OCI-LY7 (cell line): ENCODE measurements around the gene MRNIP. TPM values are rescaled to one million over a fixed set of nuclear protein-coding genes. Genes with fewer than 3 reads are reported as not detected.

ENCODE experiments used
- Bru-seq: library from RNA; stranded (reverse); fragments of 400-500 nt; gene quantifications from one replicate; lab custom pipeline; 2021; lab: Mats Ljungman, UMichigan
- BruChase-seq, 2 experiments: library from RNA; stranded (reverse); fragments of 400-500 nt; gene quantifications; one replicate each; lab custom pipeline; 2021; lab: Mats Ljungman, UMichigan
- BruUV-seq: library from RNA; stranded (reverse); fragments of 400-500 nt; replicated peaks from 2 replicates; lab custom pipeline; 2021; lab: Mats Ljungman, UMichigan
- CTCF ChIA-PET: fragments of 300-600 bp; sonication (Branson Sonifier 250); formaldehyde crosslinking; loops from one replicate; lab custom pipeline; 2022; ENCODE audit warnings: antibody characterized with exemption; ENCODE audit not compliant: unreplicated experiment; lab: Charles Lee
- POLR2A ChIA-PET: fragments of 300-600 bp; sonication (Branson Sonifier 250); formaldehyde crosslinking; loops from one replicate; lab custom pipeline; 2022; ENCODE audit warnings: antibody characterized with exemption; lab: Charles Lee
- DNase-seq: peaks from one replicate; pipeline ENCODE4 v3.0.0-alpha.2; 2015; ENCODE audit warnings: low spot score
- H2AFZ ChIP-seq: fragments of 200-600 bp; sonication (generic), shearing (Covaris generic); 2 replicates; pipeline ENCODE4 v1.6.1; 2014; ENCODE audit warnings: mild to moderate bottlenecking, antibody characterized with exemption, low read length, moderate library complexity
- H3K27ac ChIP-seq: fragments of 200-600 bp; sonication (generic); 2 replicates; pipeline ENCODE4 v1.5.1; 2014; ENCODE audit warnings: mixed run types, low read depth, mild to moderate bottlenecking, moderate library complexity, low read length, inconsistent platforms; ENCODE audit not compliant: poor library complexity, severe bottlenecking
- H3K36me3 ChIP-seq: fragments of 200-600 bp; sonication (generic); 2 replicates; pipeline ENCODE4 v1.6.1; 2014; ENCODE audit warnings: mild to moderate bottlenecking, antibody characterized with exemption, low read length, moderate library complexity, mixed read lengths; ENCODE audit not compliant: insufficient read depth
- H3K4me1 ChIP-seq: fragments of 200-600 bp; sonication (generic); 2 replicates; pipeline ENCODE4 v1.5.1; 2014; ENCODE audit warnings: mild to moderate bottlenecking, low read length; ENCODE audit not compliant: insufficient read depth, poor library complexity, severe bottlenecking
- H3K4me2 ChIP-seq: fragments of 200-600 bp; sonication (generic); 2 replicates; pipeline ENCODE4 v1.6.1; 2014; ENCODE audit warnings: mild to moderate bottlenecking, low read length
- H3K4me3 ChIP-seq: fragments of 200-600 bp; sonication (generic); 2 replicates; pipeline ENCODE4 v1.5.1; 2014; ENCODE audit warnings: mild to moderate bottlenecking, low read depth, low read length; ENCODE audit not compliant: poor library complexity, severe bottlenecking
- H3K79me2 ChIP-seq: fragments of 200-600 bp; sonication (generic); 2 replicates; pipeline ENCODE4 v1.6.1; 2016; ENCODE audit warnings: low read depth, mild to moderate bottlenecking, low read length, moderate library complexity, mixed read lengths; ENCODE audit not compliant: insufficient read depth
- H3K9me2 ChIP-seq: fragments of 200-600 bp; sonication (generic); 2 replicates; pipeline ENCODE4 v1.6.1; 2016; ENCODE audit warnings: mild to moderate bottlenecking, low read length, mixed read lengths; ENCODE audit not compliant: insufficient read depth
- H3K9me3 ChIP-seq: fragments of 200-600 bp; sonication (generic); 2 replicates; pipeline ENCODE4 v1.6.1; 2014; ENCODE audit warnings: mild to moderate bottlenecking, mixed run types, low read length, mixed read lengths
- H4K20me1 ChIP-seq: fragments of 200-600 bp; sonication (generic); 2 replicates; pipeline ENCODE4 v1.6.1; 2014; ENCODE audit warnings: mild to moderate bottlenecking, antibody characterized with exemption, low read length, moderate library complexity, mixed read lengths; ENCODE audit not compliant: insufficient read depth
- CTCF ChIP-seq: fragments of 200-600 bp; sonication (generic); conservative IDR thresholded peaks from 2 replicates; pipeline ENCODE4 v1.5.1; 2014; ENCODE audit warnings: mild to moderate bottlenecking, antibody characterized with exemption, low read length, moderate library complexity, mixed read lengths
- EZH2phosphoT487 ChIP-seq: fragments of 200-600 bp; sonication (generic); IDR thresholded peaks from 2 replicates; pipeline ENCODE4 v1.6.1; 2018; ENCODE audit warnings: low read depth, borderline replicate concordance, mild to moderate bottlenecking, mixed run types, antibody characterized with exemption, low read length, moderate library complexity, mixed read lengths
- intact Hi-C: fragments of 100-400 bp; cut with micrococcal nuclease; formaldehyde crosslinking; loops from one replicate; pipeline ENCODE4 v1.10.0; 2022; ENCODE audit not compliant: unreplicated experiment
- long read RNA-seq: library from polyadenylated mRNA; stranded (forward); transcript quantifications from one replicate; pipeline ENCODE4 v2.0.0, GENCODE V29; 2022
- total RNA-seq, 2 experiments: library from RNA; depleted of rRNA in 1 of 2; stranded (reverse); fragments of >200 nt in 1 of 2; shearing (Covaris generic) in 1 of 2; gene quantifications; 2 replicates each; pipeline ENCODE4 v1.2.3, GENCODE V29; 2014 to 2022

MRNIP gene
- total RNA-seq (2014; rRNA removed; shearing (Covaris generic)): 76.2 and 78.7 TPM in 2 replicates
- 70.5 and 76.5 TPM in 2 replicates for total RNA-seq (2022)
- percentile 67 among the genes with signal in this experiment for Bru-seq, nascent RNA
- percentile 80 among the genes with signal in this experiment for BruChase-seq, experiment 1, labeled RNA remaining after a 6-hour chase
- BruChase-seq, experiment 2, labeled RNA remaining after a 2-hour chase: percentile 73 among the genes with signal in this experiment
- long read RNA-seq, full-length matches to known transcripts: 32 of 67 reads
- long read RNA-seq, partial matches to known transcripts: 3 of 67 reads
- long read RNA-seq, other reads (novel, unspliced or antisense): 32 of 67 reads

- H3K4me1 ChIP-seq: peaks cover 27% of the 10 kb centered on the region
- intact Hi-C loops: loop anchor here (1.0 to 5.0 kb wide), 3 partner anchors 39 to 116 kb away; partner anchors contain the start of genes SQSTM1 and TBC1D9B
- peak within 1 kb of the TSS; percentile 77 for H3K4me2 ChIP-seq
- TSS peak; percentile 91 for BruUV-seq
- H3K9me2 ChIP-seq: no peaks in the 10 kb centered on the region
- H3K79me2 ChIP-seq: peaks cover 35% of the 10 kb centered on the region; the same call in 1 of the 2 replicates
- ChIA-PET POLR2A (interaction anchor here (0.5 to 0.6 kb wide), 2 partner anchors 116 to 1310 kb away, joined by 3 to 4 read pairs; no protein-coding TSS in a partner anchor), CTCF (no interaction called here)
- H3K36me3 ChIP-seq: peaks cover 37% of the 10 kb centered on the region
- H3K9me3 ChIP-seq: peaks cover 5% of the 10 kb centered on the region; the same call in 1 of the 2 replicates
- H3K4me3 ChIP-seq: peak within 1 kb of the TSS; percentile 90
- peak within 1 kb of the TSS; percentile 69 for H3K27ac ChIP-seq
- DNase-seq: peak; percentile 96
- H2AFZ ChIP-seq: peak within 1 kb of the TSS; percentile 80
- H4K20me1 ChIP-seq: no peaks in the 10 kb centered on the region
- TF ChIP-seq EZH2phosphoT487: no peak
- no peak for TF ChIP-seq CTCF
Measured at GRCh38 chr5:179858586-179859427, at the start of gene MRNIP. MRNIP (minus strand) TSS chr5:179858817; CDS start chr5:179858796, 21 bp downstream.

GRCh38 chr5:179907556-179908324 lies 49.1 kb upstream of the MRNIP start, which contains the start of gene TBC1D9B:
TBC1D9B (minus strand) TSS chr5:179907897; CDS start chr5:179907821, 76 bp downstream.
- peak within 1 kb of the TSS; percentile 86 for H3K4me3 ChIP-seq
- peaks cover 24% of the 10 kb centered on the region for H3K36me3 ChIP-seq
- intact Hi-C loops: loop anchor here (5.0 kb wide), 4 partner anchors 50 to 385 kb away; partner anchors contain the start of genes MAPK9, MGAT4B and MRNIP
- peaks cover 21% of the 10 kb centered on the region for H3K79me2 ChIP-seq
- no peaks in the 10 kb centered on the region for H4K20me1 ChIP-seq
- POLR2A ChIA-PET: interaction anchor here (0.6 to 0.9 kb wide), 5 partner anchors 11 to 542 kb away, joined by 3 to 6 read pairs (median 3); no protein-coding TSS in a partner anchor
- H3K9me2 ChIP-seq: no peaks in the 10 kb centered on the region
- peak within 1 kb of the TSS; percentile 26 for H3K27ac ChIP-seq
- H3K4me1 ChIP-seq: peaks cover 19% of the 10 kb centered on the region
- no peaks in the 10 kb centered on the region for H3K9me3 ChIP-seq
- TF ChIP-seq EZH2phosphoT487 (no peak), CTCF (peak; percentile 31; the same call in 1 of the 2 replicates)
- H2AFZ ChIP-seq: peak within 1 kb of the TSS; percentile 91
- peak; percentile 85 for DNase-seq
- peak within 1 kb of the TSS; percentile 95 for H3K4me2 ChIP-seq
- CTCF ChIA-PET: interaction anchor here (0.6 kb wide), 1 partner anchor 105 kb away, joined by 4 read pairs; no protein-coding TSS in a partner anchor
- no TSS peak for BruUV-seq
